HG03025 (cell line): ENCODE measurements around the gene TMEM119.
"Not testable (repeated sequence)": the region's sequence is repeated elsewhere in the genome, so short reads cannot be mapped to it uniquely, and the experiment has no call there.

Experiments
- ATAC-seq: cut with Tn5 transposase; IDR thresholded peaks from one replicate; pipeline ENCODE4 v1.9.1; 2021; ENCODE audit warnings: mild to moderate bottlenecking, moderate library complexity; ENCODE audit not compliant: unreplicated experiment, low FRiP score

Gene TMEM119

DNA sequence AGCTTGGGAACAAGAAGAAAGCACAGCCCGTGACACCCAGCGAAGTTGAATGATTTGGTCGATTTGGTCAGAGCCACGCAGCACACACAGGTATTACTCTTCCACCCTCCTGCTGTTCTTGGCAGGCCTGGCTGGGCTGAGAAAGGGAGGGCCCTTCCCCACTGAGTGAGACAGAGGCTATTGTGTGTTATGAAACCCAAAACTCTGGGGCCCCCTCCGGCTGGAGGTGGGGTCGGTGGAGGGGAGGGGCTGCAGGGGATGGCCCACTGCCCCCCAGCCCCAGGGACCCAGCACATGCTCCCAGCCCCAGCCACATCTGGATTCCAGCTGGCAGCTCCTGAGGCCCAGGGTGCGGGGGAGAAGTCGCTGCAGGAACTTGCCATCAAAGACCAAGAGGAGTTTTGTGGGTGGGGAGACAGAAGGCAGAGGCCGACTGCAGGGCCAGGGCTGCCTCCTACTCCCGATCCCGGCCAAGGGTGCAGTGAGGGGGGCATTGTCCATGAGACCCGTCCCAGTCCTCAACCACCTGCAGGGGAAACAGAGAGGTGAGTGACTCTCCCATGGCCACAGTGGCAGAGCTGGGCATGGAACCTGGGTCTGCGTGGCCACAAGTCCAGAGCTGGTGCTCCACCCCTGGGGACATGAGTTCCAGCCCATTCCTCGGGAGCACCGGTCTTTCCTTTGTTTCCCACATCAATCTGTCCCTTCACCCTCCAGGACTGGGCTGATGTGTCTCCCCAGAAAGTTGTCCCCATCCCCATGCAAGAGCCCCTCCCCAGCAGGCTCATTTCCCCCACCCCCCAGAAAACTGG, 8.7 kb downstream of the TMEM119 start:
- no peak for ATAC-seq

GRCh38 chr12:108587826-108588225, 10.1 kb downstream of the TMEM119 start:
- ATAC-seq, result no peak

DNA sequence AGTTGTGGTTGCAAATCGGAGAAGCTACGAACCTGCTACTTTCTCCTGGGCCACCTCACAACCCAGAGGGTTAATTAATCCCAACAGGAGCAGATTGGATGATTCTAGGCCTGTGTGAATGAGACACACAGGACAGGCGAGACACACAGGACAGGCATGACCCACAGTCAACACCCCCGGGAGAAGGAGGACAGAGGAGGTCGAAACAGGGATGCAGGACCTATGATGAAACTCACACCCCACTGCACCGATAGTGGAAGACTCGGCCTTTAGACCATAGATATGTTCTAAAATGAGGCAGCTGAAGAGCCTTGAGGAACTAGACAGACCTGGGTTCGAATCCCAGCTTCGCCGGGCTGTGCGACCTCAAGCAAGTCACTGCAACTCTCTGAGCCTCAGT, 11.6 kb downstream of the TMEM119 start:
- ATAC-seq, result no peak

- ATAC-seq, result no peak
These were observed 12.0 kb downstream of the TMEM119 start for GRCh38 chr12:108585864-108586263.

- no peak for ATAC-seq
These were observed 13.3 kb downstream of the TMEM119 start for GRCh38 chr12:108584456-108585065.

DNA sequence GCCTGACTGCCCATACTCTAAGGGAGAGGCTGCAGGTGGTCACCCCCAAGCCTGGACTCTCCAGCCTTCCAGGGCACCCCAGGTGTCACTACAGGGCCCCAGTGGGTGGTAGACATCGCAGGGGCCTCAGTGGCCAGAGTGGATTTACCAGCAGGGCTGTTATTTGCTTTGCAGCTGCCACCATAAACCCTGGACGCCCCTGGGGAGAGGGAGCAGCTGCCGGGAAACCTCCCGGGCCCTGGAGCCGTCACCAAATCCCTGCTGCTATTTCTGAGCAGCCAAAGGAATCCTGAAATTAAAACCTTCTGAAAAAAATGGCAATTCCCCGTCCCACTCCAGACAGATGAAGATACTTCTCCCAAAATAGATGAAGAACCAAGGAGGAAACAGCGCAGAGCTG, 13.9 kb downstream of the TMEM119 start:
- no peak for ATAC-seq

DNA sequence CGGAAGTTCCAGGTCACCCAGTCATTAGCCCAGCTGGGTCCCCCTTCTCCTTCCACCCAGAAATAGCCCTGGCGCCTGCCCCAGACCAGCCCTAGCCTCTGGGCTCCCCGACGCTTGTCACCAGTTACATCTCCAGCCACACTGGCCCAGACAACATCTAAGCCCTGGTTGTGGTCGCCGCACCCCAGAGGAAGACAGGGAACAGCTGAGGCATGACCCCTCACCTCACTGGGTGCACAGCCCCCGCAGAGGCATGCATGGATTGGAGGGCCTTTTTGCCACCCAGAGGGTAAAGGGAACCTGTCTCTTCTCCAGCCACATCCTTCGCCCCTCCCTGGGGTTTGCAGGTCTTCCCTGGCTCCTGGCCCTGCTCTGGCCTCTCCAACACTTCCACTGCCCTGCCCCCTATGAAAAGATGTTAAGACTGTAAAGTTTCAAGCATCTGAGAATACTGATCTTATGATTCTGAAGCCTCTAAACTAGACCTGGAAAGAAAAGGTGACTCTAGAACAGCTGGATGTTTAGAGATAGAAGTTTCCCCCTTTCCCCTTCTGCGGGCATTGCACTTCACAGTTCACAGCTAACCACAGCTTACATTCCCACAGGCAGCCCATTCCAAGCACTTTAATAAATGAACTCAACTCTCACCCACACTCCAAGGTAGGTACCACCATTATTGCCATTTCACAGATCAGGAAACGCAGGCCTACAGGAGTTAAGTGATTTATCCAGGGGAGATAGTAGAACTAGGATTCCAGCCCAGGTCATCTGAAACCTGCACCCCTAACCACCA, 14.7 kb downstream of the TMEM119 start:
- no peak for ATAC-seq

GRCh38 chr12:108582509-108582908, 15.4 kb downstream of the TMEM119 start:
- no peak for ATAC-seq

GRCh38 chr12:108581311-108582227, 16.3 kb downstream of the TMEM119 start:
- no peak for ATAC-seq

DNA sequence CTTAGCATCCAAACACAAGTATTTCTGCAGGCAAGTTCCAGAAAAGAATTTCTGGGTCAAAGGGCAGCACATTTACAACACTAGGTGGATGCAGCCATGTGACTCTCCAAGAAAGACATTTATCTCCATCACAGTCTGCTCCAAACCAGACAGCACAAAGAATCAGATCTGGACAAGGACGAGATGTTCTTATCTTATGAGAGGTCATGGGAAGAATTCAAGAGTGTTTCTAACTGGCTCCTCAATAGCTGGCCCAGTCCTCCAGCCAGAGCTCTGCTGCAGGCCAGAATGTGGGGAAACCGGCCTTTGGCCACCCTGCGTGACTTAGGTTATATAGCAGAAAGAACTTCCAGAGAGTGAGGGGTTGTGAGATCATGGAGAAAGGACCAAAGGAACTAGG, 17.4 kb downstream of the TMEM119 start:
- no peak for ATAC-seq

DNA sequence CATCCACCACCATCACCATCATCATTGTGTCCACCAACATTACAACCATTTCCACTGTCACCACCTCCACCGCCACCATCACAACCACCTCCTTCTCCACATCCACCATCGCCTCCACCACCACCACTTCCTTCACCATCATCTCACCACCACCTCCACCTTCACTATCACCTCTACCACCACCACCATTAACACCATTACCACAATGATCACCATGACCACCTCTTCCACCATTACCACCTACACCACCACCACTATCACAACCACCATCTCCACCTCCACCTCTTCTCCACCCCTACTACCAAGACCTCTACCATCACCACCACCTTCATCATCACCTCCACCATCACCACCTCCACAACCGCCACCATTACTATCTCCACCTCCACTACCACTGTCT, 19.1 kb downstream of the TMEM119 start:
- ATAC-seq, result no peak

- ATAC-seq, result no peak
These were observed 19.6 kb downstream of the TMEM119 start for GRCh38 chr12:108578264-108578663.

DNA sequence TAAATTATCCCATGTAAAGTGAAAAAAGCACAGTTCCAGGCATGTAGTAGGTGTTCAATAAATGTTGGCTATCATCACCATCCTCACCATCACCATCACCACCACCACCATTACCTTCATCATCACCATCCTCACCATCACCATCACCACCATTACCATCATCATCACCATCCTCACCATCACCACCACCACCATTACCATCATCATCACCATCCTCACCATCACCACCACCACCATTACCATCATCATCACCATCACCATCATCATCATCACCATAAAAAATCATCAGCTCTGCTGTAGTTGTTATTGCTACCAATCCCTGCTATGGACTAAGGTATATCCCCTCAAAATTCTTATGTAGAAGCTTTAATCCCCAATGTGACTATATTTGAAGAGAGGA, 20.4 kb downstream of the TMEM119 start:
- no peak for ATAC-seq

- ATAC-seq, result no peak
These were observed 21.1 kb downstream of the TMEM119 start for GRCh38 chr12:108576660-108577234.

DNA sequence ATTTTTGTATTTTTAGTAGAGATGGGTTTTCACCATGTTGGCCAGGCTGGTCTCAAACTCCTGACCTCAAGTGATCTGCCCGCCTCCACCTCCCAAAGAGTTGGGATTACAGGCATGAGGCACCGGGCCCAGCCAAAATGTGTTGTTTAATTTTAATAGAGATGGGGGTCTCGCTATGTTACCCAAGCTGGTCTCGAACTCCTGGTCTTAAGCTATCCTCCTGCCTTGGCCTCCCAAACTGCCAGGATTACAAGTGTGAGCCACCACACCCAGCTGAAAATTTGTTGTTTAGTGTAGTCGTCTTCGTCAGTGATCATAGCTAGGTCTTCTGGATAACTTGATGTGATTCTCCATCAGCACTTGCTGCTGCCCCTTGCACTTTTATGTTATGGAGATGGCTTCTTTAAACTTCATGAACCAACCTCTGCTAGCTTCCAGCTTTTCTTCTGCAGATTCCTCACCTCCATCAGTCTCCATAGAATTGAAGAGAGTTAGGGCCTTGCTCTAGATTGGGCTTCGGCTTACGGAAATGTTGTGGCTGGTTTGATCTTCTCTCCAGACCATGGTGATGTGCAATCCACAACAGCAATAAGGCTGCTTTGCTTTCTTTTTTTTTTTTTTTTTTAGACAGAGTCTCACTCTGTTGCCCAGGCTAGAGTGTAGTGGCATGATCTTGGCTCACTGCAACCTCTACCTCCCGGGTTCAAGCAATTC, 22.5 kb downstream of the TMEM119 start:
- ATAC-seq, result no peak

- not testable (repeated sequence) for ATAC-seq
These were observed 23.6 kb downstream of the TMEM119 start for GRCh38 chr12:108574276-108574675.

- ATAC-seq, result no peak
These were observed 24.6 kb downstream of the TMEM119 start for GRCh38 chr12:108573317-108573716.

GRCh38 chr12:108572166-108572790, 25.6 kb downstream of the TMEM119 start:
- ATAC-seq, result no peak

DNA sequence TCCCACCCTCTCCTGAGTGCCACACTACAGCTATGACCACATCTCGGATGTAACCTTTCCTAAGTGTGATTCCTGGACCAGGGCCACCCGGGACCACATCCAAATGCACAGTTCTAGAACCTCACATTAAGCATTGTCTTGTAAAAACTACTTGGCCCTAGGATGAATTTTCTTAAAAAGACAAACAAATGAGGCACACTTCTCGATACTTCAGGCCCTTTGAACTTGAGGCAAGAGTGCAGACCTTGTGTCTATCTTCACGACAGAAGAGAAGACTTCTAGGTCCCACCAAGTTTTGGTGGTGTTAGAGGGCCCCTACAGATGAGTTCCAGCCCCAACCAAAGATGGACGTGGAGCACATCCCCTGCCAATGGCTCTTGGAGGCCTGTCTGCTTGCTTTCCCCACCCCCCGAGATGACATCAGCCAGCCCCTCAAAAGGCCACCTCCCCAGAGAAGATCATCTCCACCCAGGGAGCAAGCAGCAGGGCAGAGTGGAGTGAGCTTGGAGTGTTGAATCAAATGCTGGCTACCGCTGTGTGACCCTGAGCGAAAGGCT, 26.2 kb downstream of the TMEM119 start:
- no peak for ATAC-seq
